Panc1 (cell line): Measurements from ENCODE around the gene KAZN.

ENCODE experiments used
- CTCF ChIP-seq: fragments of 450-650 bp; IDR thresholded peaks from 2 replicates; pipeline ENCODE4 v1.5.1; 2017; ENCODE audit warnings: mild to moderate bottlenecking
- TF ChIP-seq, protein P1 (sequence below), 2 experiments: IDR thresholded peaks; 2 replicates each; pipeline ENCODE4 v1.6.1; 2011 to 2012; ENCODE audit warnings: low read depth in 2 of 2, control low read depth in 1 of 2, low read length in 1 of 2, mild to moderate bottlenecking in 1 of 2, moderate library complexity in 1 of 2; ENCODE audit not compliant: insufficient read depth in 1 of 2

GRCh38 chr1:15106608-15107007, 508.1 kb downstream of the KAZN start:
- no peak for TF ChIP-seq CTCF
- TF ChIP-seq, protein P1, sequence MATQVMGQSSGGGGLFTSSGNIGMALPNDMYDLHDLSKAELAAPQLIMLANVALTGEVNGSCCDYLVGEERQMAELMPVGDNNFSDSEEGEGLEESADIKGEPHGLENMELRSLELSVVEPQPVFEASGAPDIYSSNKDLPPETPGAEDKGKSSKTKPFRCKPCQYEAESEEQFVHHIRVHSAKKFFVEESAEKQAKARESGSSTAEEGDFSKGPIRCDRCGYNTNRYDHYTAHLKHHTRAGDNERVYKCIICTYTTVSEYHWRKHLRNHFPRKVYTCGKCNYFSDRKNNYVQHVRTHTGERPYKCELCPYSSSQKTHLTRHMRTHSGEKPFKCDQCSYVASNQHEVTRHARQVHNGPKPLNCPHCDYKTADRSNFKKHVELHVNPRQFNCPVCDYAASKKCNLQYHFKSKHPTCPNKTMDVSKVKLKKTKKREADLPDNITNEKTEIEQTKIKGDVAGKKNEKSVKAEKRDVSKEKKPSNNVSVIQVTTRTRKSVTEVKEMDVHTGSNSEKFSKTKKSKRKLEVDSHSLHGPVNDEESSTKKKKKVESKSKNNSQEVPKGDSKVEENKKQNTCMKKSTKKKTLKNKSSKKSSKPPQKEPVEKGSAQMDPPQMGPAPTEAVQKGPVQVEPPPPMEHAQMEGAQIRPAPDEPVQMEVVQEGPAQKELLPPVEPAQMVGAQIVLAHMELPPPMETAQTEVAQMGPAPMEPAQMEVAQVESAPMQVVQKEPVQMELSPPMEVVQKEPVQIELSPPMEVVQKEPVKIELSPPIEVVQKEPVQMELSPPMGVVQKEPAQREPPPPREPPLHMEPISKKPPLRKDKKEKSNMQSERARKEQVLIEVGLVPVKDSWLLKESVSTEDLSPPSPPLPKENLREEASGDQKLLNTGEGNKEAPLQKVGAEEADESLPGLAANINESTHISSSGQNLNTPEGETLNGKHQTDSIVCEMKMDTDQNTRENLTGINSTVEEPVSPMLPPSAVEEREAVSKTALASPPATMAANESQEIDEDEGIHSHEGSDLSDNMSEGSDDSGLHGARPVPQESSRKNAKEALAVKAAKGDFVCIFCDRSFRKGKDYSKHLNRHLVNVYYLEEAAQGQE (IDR thresholded peaks at IDR 0.05; ENCODE audit: insufficient read depth in 1 of 2, low read depth in 2 of 2, low read length in 1 of 2), result no peak
